Trophoblast cell (in vitro differentiated cells and primary cell): ENCODE data around the gene KRTAP4-16.
"Not testable (repeated sequence)": the region's sequence is repeated elsewhere in the genome, so short reads cannot be mapped to it uniquely, and the experiment has no call there.

Source experiments
- DNase-seq, 2 donors: peaks; one replicate each; pipeline ENCODE4 v3.0.0-alpha.2; 2016
- H2AFZ ChIP-seq: 2 replicates; pipeline ENCODE4 v1.6.1; 2013; ENCODE audit warnings: low read length, moderate library complexity, mild to moderate bottlenecking; ENCODE audit not compliant: insufficient read depth, poor library complexity
- H2AK5ac ChIP-seq: 2 replicates; pipeline ENCODE4 v1.6.1; 2013; ENCODE audit warnings: mild to moderate bottlenecking, low read length
- H2BK120ac ChIP-seq: 2 replicates; pipeline ENCODE4 v1.6.1; 2013; ENCODE audit warnings: low read length, mild to moderate bottlenecking, moderate library complexity; ENCODE audit not compliant: insufficient read depth, poor library complexity
- H2BK12ac ChIP-seq: 2 replicates; pipeline ENCODE4 v1.6.1; 2013; ENCODE audit warnings: mild to moderate bottlenecking, low read length, moderate library complexity
- H2BK5ac ChIP-seq: 2 replicates; pipeline ENCODE4 v1.6.1; 2013; ENCODE audit warnings: low read length, low read depth, moderate library complexity, mild to moderate bottlenecking; ENCODE audit not compliant: poor library complexity
- H3K14ac ChIP-seq: 2 replicates; pipeline ENCODE4 v1.6.1; 2013; ENCODE audit warnings: mild to moderate bottlenecking, low read length
- H3K18ac ChIP-seq: 2 replicates; pipeline ENCODE4 v1.6.1; 2013; ENCODE audit warnings: mild to moderate bottlenecking, low read length
- H3K23ac ChIP-seq: 2 replicates; pipeline ENCODE4 v1.6.1; 2013; ENCODE audit warnings: low read length
- H3K27ac ChIP-seq: 2 replicates; pipeline ENCODE4 v1.5.1; 2013; ENCODE audit warnings: low read depth, mild to moderate bottlenecking, inconsistent platforms, low read length, moderate library complexity
- H3K27me3 ChIP-seq: 2 replicates; pipeline ENCODE4 v1.6.1; 2013; ENCODE audit warnings: inconsistent platforms, mild to moderate bottlenecking, low read length, moderate library complexity; ENCODE audit not compliant: insufficient read depth
- H3K36me3 ChIP-seq, 2 experiments: 1 replicate in 1 of 2; 2 replicates in 1 of 2; pipeline ENCODE4 v1.6.1; 2013; ENCODE audit warnings: low read length in 2 of 2, mild to moderate bottlenecking in 2 of 2, moderate library complexity in 1 of 2; ENCODE audit not compliant: insufficient read depth in 2 of 2, control insufficient read depth in 1 of 2
- H3K4ac ChIP-seq: 2 replicates; pipeline ENCODE4 v1.6.1; 2013; ENCODE audit warnings: low read depth, mild to moderate bottlenecking, low read length, moderate library complexity
- H3K4me1 ChIP-seq, 2 experiments: 1 replicate in 1 of 2; 2 replicates in 1 of 2; pipeline ENCODE4 v1.6.1; 2013; ENCODE audit warnings: low read length in 2 of 2, mild to moderate bottlenecking in 2 of 2, moderate library complexity in 1 of 2; ENCODE audit not compliant: insufficient read depth in 2 of 2, control insufficient read depth in 1 of 2
- H3K4me2 ChIP-seq: 2 replicates; pipeline ENCODE4 v1.6.1; 2013; ENCODE audit warnings: inconsistent platforms, mild to moderate bottlenecking, low read length, moderate library complexity
- H3K4me3 ChIP-seq: 2 replicates; pipeline ENCODE4 v1.5.1; 2013; ENCODE audit warnings: mild to moderate bottlenecking, low read depth, low read length, inconsistent platforms
- H3K79me1 ChIP-seq: one replicate; pipeline ENCODE4 v1.6.1; 2013; ENCODE audit warnings: low read length
- H3K79me2 ChIP-seq: 2 replicates; pipeline ENCODE4 v1.6.1; 2013; ENCODE audit warnings: low read length, mild to moderate bottlenecking; ENCODE audit not compliant: control insufficient read depth, insufficient read depth, poor library complexity
- H3K9ac ChIP-seq: 2 replicates; pipeline ENCODE4 v1.6.1; 2013; ENCODE audit warnings: mild to moderate bottlenecking, low read length
- H3K9me3 ChIP-seq: 2 replicates; pipeline ENCODE4 v1.6.1; 2013; ENCODE audit warnings: low read depth, mild to moderate bottlenecking, control low read depth, inconsistent platforms, low read length; ENCODE audit not compliant: insufficient read depth
- H4K12ac ChIP-seq: 2 replicates; pipeline ENCODE4 v1.6.1; 2013; ENCODE audit warnings: low read depth, mild to moderate bottlenecking, low read length, moderate library complexity
- H4K8ac ChIP-seq: 2 replicates; pipeline ENCODE4 v1.6.1; 2013; ENCODE audit warnings: low read depth, mild to moderate bottlenecking, low read length, moderate library complexity
- H4K91ac ChIP-seq: one replicate; pipeline ENCODE4 v1.6.1; 2013; ENCODE audit warnings: low read depth, mild to moderate bottlenecking, low read length, moderate library complexity
- WGBS: extraction: QIAGEN DNeasy Blood & Tissue Kit; methylation state at CpG from one replicate; pipeline ENCODE4 v1.1.7; 2013; ENCODE audit warnings: missing lambda C conversion rate; ENCODE audit not compliant: insufficient read length, insufficient coverage; ENCODE audit errors: extremely low coverage; 5-methylcytosine and 5-hydroxymethylcytosine counted together

KRTAP4-16 gene

GRCh38 chr17:41148971-41149651, 47.1 kb upstream of the KRTAP4-16 start:
- H3K4ac ChIP-seq, H3K4me2 ChIP-seq, H3K9ac ChIP-seq, H4K8ac ChIP-seq, H3K79me1 ChIP-seq, H2BK120ac ChIP-seq, H3K14ac ChIP-seq, H2BK12ac ChIP-seq, H3K27me3 ChIP-seq, H3K36me3 ChIP-seq, H4K91ac ChIP-seq, H3K4me3 ChIP-seq, H3K18ac ChIP-seq, H3K27ac ChIP-seq, H3K79me2 ChIP-seq, H2AFZ ChIP-seq, H2AK5ac ChIP-seq, H2BK5ac ChIP-seq, H3K23ac ChIP-seq, H3K4me1 ChIP-seq, H3K9me3 ChIP-seq, H4K12ac ChIP-seq: not testable (repeated sequence)
- WGBS = no CpG with 5 or more reads among the region's 10 CpGs
- peak; percentile 23 to 55 for DNase-seq

- Histone ChIP-seq H3K9me3 (no peaks in the 10 kb centered on the region), H3K4ac (no peak overlapping the region), H3K4me3 (no peak overlapping the region), H2AK5ac (no peak overlapping the region), H3K4me2 (no peak overlapping the region), H3K27me3 (no peaks in the 10 kb centered on the region), H3K9ac (no peak overlapping the region), H3K4me1 (no peaks in the 10 kb centered on the region), H3K14ac (no peak overlapping the region), H2AFZ (no peak overlapping the region), H3K79me1 (no peaks in the 10 kb centered on the region), H2BK120ac (no peak overlapping the region), H4K91ac (no peak overlapping the region), H2BK5ac (no peak overlapping the region), H2BK12ac (no peak overlapping the region), H4K8ac (no peak overlapping the region), H3K27ac (no peak overlapping the region), H3K18ac (no peak overlapping the region), H3K36me3 (no peaks in the 10 kb centered on the region), H3K23ac (no peak overlapping the region), H4K12ac (no peak overlapping the region), H3K79me2 (no peaks in the 10 kb centered on the region)
- no CpG with 5 or more reads among the region's 2 CpGs for WGBS
- DNase-seq = no peak
These were observed 45.7 kb upstream of the KRTAP4-16 start for GRCh38 chr17:41147531-41148204.

- no CpG with 5 or more reads among the region's 2 CpGs for WGBS
- no peak overlapping the region for H3K9ac ChIP-seq
- no peak overlapping the region for H4K12ac ChIP-seq
- no peak overlapping the region for H2AFZ ChIP-seq
- no peaks in the 10 kb centered on the region for H3K27me3 ChIP-seq
- H3K14ac ChIP-seq = no peak overlapping the region
- H3K9me3 ChIP-seq = peaks cover under 1% of the 10 kb centered on the region
- no peak overlapping the region for H2BK12ac ChIP-seq
- H2BK120ac ChIP-seq = no peak overlapping the region
- no peak overlapping the region for H2AK5ac ChIP-seq
- H3K4me2 ChIP-seq = no peak overlapping the region
- H3K4me3 ChIP-seq = no peak overlapping the region
- H3K27ac ChIP-seq = no peak overlapping the region
- H3K79me1 ChIP-seq = no peaks in the 10 kb centered on the region
- no peaks in the 10 kb centered on the region for H3K79me2 ChIP-seq
- H3K36me3 ChIP-seq = no peaks in the 10 kb centered on the region
- no peaks in the 10 kb centered on the region for H3K4me1 ChIP-seq
- no peak overlapping the region for H4K91ac ChIP-seq
- H3K23ac ChIP-seq = no peak overlapping the region
- DNase-seq = no peak
- H4K8ac ChIP-seq = no peak overlapping the region
- no peak overlapping the region for H3K18ac ChIP-seq
- no peak overlapping the region for H2BK5ac ChIP-seq
- H3K4ac ChIP-seq = no peak overlapping the region
These were observed 43.3 kb upstream of the KRTAP4-16 start for GRCh38 chr17:41145261-41145660.

- H2AK5ac ChIP-seq = no peak overlapping the region
These were observed 42.8 kb upstream of the KRTAP4-16 start for GRCh38 chr17:41144846-41145245.

More at GRCh38 chr17:41144846-41145245, 42.8 kb upstream of the KRTAP4-16 start:
- Histone ChIP-seq H2AFZ (no peak overlapping the region), H3K14ac (no peak overlapping the region), H3K4me1 (no peaks in the 10 kb centered on the region), H3K79me1 (no peaks in the 10 kb centered on the region), H3K79me2 (no peaks in the 10 kb centered on the region), H3K27me3 (no peaks in the 10 kb centered on the region), H3K36me3 (no peaks in the 10 kb centered on the region), H3K23ac (no peak overlapping the region), H3K4ac (no peak overlapping the region), H4K12ac (no peak overlapping the region), H3K9ac (no peak overlapping the region), H3K4me3 (no peak overlapping the region), H2BK5ac (no peak overlapping the region), H3K18ac (no peak overlapping the region), H2BK12ac (no peak overlapping the region), H3K27ac (no peak overlapping the region), H3K4me2 (no peak overlapping the region), H3K9me3 (peaks cover 5% of the 10 kb centered on the region), H2BK120ac (no peak overlapping the region), H4K8ac (no peak overlapping the region), H4K91ac (no peak overlapping the region)
- no CpG with 5 or more reads among the region's 1 CpG for WGBS
- DNase-seq = no peak
